Spleen (tissue), 11 donors: ENCODE measurements around the gene DNMBP. TPM values are rescaled to one million over a fixed set of nuclear protein-coding genes. Genes with fewer than 3 reads are reported as not detected.

Experiments
- DNase-seq: peaks from one replicate; pipeline ENCODE4 v3.0.0-alpha.2; 2020
- H3K27ac ChIP-seq, 8 donors: fragments of 200-600 bp; sonication (generic) in 7 of 8; 1 replicate in 4 of 8; 2 replicates in 4 of 8; pipeline versions ENCODE4 v1.5.0 to v1.8.0; 2016 to 2021; ENCODE audit warnings: inconsistent platforms in 4 of 8, mild to moderate bottlenecking in 4 of 8, moderate library complexity in 1 of 8
- H3K27me3 ChIP-seq, 7 donors: fragments of 200-600 bp; sonication (generic) in 6 of 7; replicated peaks in 1 of 7; 1 replicate in 4 of 7; 2 replicates in 3 of 7; pipeline versions ENCODE4 v1.5.0 to v1.8.0; 2016 to 2021; ENCODE audit warnings: inconsistent platforms in 3 of 7, mild to moderate bottlenecking in 1 of 7
- H3K36me3 ChIP-seq, 6 donors: fragments of 200-600 bp; sonication (generic) in 5 of 6; 1 replicate in 4 of 6; 2 replicates in 2 of 6; pipeline versions ENCODE4 v1.5.0 to v1.8.0; 2016 to 2021; ENCODE audit warnings: inconsistent platforms in 2 of 6
- H3K4me1 ChIP-seq, 6 donors: fragments of 200-600 bp; sonication (generic) in 5 of 6; 1 replicate in 3 of 6; 2 replicates in 3 of 6; pipeline versions ENCODE4 v1.5.0 to v1.8.0; 2016 to 2021; ENCODE audit warnings: inconsistent platforms in 3 of 6
- H3K4me3 ChIP-seq, 8 donors: fragments of 200-600 bp; sonication (generic) in 7 of 8; 1 replicate in 4 of 8; 2 replicates in 4 of 8; pipeline versions ENCODE4 v1.5.0 to v1.8.0; 2016 to 2021; ENCODE audit warnings: inconsistent platforms in 4 of 8, mild to moderate bottlenecking in 4 of 8, moderate library complexity in 2 of 8
- H3K9me3 ChIP-seq, 8 donors: fragments of 200-600 bp; sonication (generic) in 7 of 8; 1 replicate in 4 of 8; 2 replicates in 4 of 8; pipeline versions ENCODE4 v1.5.0 to v1.8.0; 2016 to 2021; ENCODE audit warnings: inconsistent platforms in 4 of 8
- CTCF ChIP-seq, 11 experiments: fragments of 200-600 bp in 7 of 11; fragments of 450-650 bp in 4 of 11; sonication (generic) in 4 of 11; IDR thresholded peaks in 8 of 11; conservative IDR thresholded peaks in 3 of 11; 1 replicate in 7 of 11; 2 replicates in 4 of 11; pipeline versions ENCODE4 v1.4.0 to v1.8.0; 2016 to 2021; ENCODE audit warnings: antibody characterized with exemption in 11 of 11, inconsistent platforms in 4 of 11, mild to moderate bottlenecking in 1 of 11
- POLR2A ChIP-seq, 3 donors: fragments of 450-650 bp; IDR thresholded peaks; one replicate each; pipeline ENCODE4 v1.5.1; 2017; ENCODE audit warnings: antibody characterized with exemption in 3 of 3, mild to moderate bottlenecking in 1 of 3
- POLR2AphosphoS5 ChIP-seq, 3 donors: sonication (generic); formaldehyde crosslinking; IDR thresholded peaks; one replicate each; pipeline ENCODE4 v1.5.1; 2017; ENCODE audit warnings: antibody characterized with exemption in 3 of 3
- WGBS, 5 donors: extraction: QIAGEN DNeasy Blood & Tissue Kit in 3 of 5; methylation state at CpG; one replicate each; pipeline versions ENCODE4 v1.1.5 to v1.1.7; 2013 to 2018; 5-methylcytosine and 5-hydroxymethylcytosine counted together
- intact Hi-C: fragments of 100-400 bp; cut with DNase I; formaldehyde crosslinking; loops from one replicate; pipeline ENCODE4 v1.15.0; 2023; ENCODE audit warnings: low total_unique reads
- polyA plus RNA-seq, 3 donors: library from polyadenylated mRNA; stranded (reverse); fragments of 200-250 nt; gene quantifications; one replicate each; pipeline ENCODE4 v1.2.1, GENCODE V29; 2013
- total RNA-seq, 7 donors: library from RNA; depleted of rRNA in 3 of 7; stranded (reverse); fragments of >200 nt in 3 of 7; fragmentation: NEBNext Ultra II Directional in 4 of 7; extraction: Animal tissue kit (Norgen Biotek cat#: 25700) in 4 of 7; gene quantifications; one replicate each; pipeline versions ENCODE4 v1.1.0 to v1.2.1, GENCODE V29; 2016 to 2021
- donor health status: healthy with polysubstance abuse.
- donor health status: DM: no; HTN: no; CAD: no; lungs with moderate emphysema.
- donor health status: DM: no; HTN: no; CAD: no.
- donor health status: Bipolar disorder and iron deficiency.
- donor health status: healthy.
- donor health status: DM: no; HTN: no; CAD: no.
- donor health status: DM: yes; HTN: yes; CAD: no.

The DNMBP gene
- total and polyA plus RNA-seq, 10 donors: 4.6 to 19.5 (median 15.9) TPM

GRCh38 chr10:99976886-99977665 lies 32.7 kb downstream of the DNMBP start:
- TF ChIP-seq POLR2A (IDR thresholded peaks at IDR 0.05) (no peak), CTCF (IDR thresholded peaks at IDR 0.05 in 8 of 11, conservative IDR thresholded peaks at IDR 0.05 in 3 of 11) (no peak), POLR2AphosphoS5 (IDR thresholded peaks at IDR 0.05) (no peak)
- WGBS, 5 donors: 60 to 76% (median 73%) methylated on average over 5 of the region's 5 CpGs
- H3K27me3 ChIP-seq: no peaks in the 10 kb centered on the region
- no peak for DNase-seq
- peaks cover 16 to 81% (median 56%) of the 10 kb centered on the region in 6 donors for H3K4me1 ChIP-seq
- H3K36me3 ChIP-seq: no peaks in the 10 kb centered on the region
- H3K27ac ChIP-seq: peak overlapping the region; percentile 14 to 70 (median 60)
- intact Hi-C loops: no loop called here
- H3K9me3 ChIP-seq: no peaks in the 10 kb centered on the region
- H3K4me3 ChIP-seq: no peak overlapping the region

- no peaks in the 10 kb centered on the region for H3K9me3 ChIP-seq
- DNase-seq: no peak
- H3K27ac ChIP-seq: peak overlapping the region; percentile 14 to 70 (median 60)
- 49 to 60% (median 55%) methylated on average over 7 of the region's 7 CpGs for WGBS, 5 donors
- TF ChIP-seq CTCF (IDR thresholded peaks at IDR 0.05 in 8 of 11, conservative IDR thresholded peaks at IDR 0.05 in 3 of 11) (no peak), POLR2AphosphoS5 (IDR thresholded peaks at IDR 0.05) (no peak), POLR2A (IDR thresholded peaks at IDR 0.05) (no peak)
- H3K27me3 ChIP-seq: no peaks in the 10 kb centered on the region
- H3K4me1 ChIP-seq: peaks cover 15 to 72% (median 47%) of the 10 kb centered on the region in 6 donors
- intact Hi-C loops: no loop called here
- peaks cover 0 to 8% (median 7%) of the 10 kb centered on the region in 6 donors for H3K36me3 ChIP-seq
- no peak overlapping the region for H3K4me3 ChIP-seq
Observed at GRCh38 chr10:99975942-99976809, 33.6 kb downstream of the DNMBP start.

GRCh38 chr10:99975106-99975829 lies 34.5 kb downstream of the DNMBP start:
- H3K9me3 ChIP-seq: no peaks in the 10 kb centered on the region
- H3K36me3 ChIP-seq: peaks cover 0 to 18% (median 13%) of the 10 kb centered on the region in 6 donors
- peaks cover 15 to 65% (median 41%) of the 10 kb centered on the region in 6 donors for H3K4me1 ChIP-seq
- DNase-seq: no peak
- H3K4me3 ChIP-seq: no peak overlapping the region
- TF ChIP-seq POLR2A (IDR thresholded peaks at IDR 0.05) (no peak), POLR2AphosphoS5 (IDR thresholded peaks at IDR 0.05) (no peak), CTCF (IDR thresholded peaks at IDR 0.05 in 8 of 11, conservative IDR thresholded peaks at IDR 0.05 in 3 of 11) (no peak)
- intact Hi-C loops: no loop called here
- peak overlapping the region in 7 of 8 donors; percentile 10 to 70 (median 52) for H3K27ac ChIP-seq
- 62 to 68% (median 65%) methylated on average over 8 of the region's 8 CpGs for WGBS, 5 donors
- no peaks in the 10 kb centered on the region for H3K27me3 ChIP-seq
